GM21367 (cell line): ENCODE results near the gene CRTC3.
A peak's percentile ranks its signal among the peaks of the same experiment; 100 is the strongest.
"Not testable (repeated sequence)": the region's sequence is repeated elsewhere in the genome, so short reads cannot be mapped to it uniquely, and the experiment has no call there.

Experiments
- ATAC-seq: cut with Tn5 transposase; IDR thresholded peaks from one replicate; pipeline ENCODE4 v1.9.1; 2021; ENCODE audit not compliant: unreplicated experiment

Gene CRTC3

GRCh38 chr15:90667755-90668345 lies 138.1 kb downstream of the CRTC3 start:
- not testable (repeated sequence) for ATAC-seq

DNA sequence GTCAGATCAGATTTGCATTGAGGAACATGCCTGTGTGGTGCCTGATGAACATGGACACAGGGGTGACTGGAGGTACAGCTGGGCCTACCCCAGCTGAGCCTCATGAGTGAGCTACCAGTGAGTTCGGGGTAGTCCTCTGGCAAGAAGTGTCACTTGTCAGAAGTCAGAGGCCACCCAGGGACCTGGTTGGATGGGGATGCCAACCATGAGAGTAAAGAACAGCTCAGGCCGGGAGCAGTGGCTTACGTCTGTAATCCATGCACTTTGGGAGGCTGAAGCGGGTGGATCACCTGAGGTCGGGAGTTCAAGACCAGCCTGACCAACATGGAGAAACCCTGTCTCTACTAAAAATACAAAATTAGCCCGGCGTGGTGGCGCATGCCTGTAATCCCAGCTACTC lies 140.9 kb downstream of the CRTC3 start:
- not testable (repeated sequence) for ATAC-seq

DNA sequence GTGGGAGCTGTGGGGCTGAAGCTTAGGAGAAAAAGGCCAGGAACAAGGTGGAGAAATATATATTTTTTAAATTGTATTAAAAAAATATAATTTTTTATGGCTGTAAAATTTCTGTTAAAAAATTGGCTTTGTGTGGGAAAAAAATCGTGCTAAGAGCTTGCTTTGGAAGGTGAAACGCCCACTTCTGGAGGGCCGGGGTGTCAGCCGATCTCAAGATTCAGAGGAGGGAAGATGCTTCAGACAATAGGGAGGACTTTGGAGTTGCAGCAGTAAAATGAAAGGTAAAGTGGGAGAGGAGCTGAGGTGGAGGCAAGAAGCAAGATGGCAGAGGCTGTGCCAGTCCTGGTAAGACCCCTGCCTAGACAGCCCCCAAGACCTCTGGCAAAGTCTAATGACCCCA lies 141.5 kb downstream of the CRTC3 start:
- ATAC-seq: no peak

DNA sequence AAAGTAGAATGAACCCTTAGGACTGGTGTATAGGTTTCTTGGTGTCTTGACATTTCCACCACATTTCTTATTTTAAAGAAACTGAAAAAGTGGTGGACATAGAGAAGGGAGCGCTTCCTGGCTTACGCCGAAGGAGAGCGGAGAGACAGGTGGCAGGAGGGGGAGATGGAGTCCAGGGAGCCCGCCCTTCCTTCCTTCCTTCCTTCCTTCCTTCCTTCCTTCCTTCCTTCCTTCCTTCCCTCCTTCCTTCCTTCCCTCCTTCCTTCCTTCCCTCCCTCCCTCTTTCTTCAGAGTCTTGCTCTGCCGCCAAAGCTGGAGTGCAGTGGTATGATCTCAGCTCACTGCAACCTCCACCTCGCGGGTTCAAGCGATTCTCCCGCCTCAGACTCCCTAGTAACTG lies 143.6 kb downstream of the CRTC3 start:
- not testable (repeated sequence) for ATAC-seq

DNA sequence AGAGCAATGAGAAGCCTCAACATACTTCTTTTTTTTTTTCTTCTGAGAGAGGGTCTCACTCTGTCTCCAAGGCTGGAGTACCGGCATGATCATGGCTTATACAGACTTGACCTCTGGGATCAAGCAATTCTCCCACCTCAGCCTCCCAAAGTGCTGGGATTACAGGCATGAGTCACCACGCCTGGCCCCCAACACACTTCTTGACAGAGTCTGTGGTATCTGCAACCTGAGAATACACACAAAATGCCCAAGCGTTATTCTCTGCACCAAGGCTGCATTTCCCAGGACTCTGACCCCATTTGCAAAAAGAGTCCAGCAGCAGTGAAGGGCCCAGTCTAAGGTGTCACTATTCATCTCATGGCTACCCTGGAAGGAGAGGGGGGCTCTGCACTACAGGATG lies 144.8 kb downstream of the CRTC3 start:
- ATAC-seq: no peak

- no peak for ATAC-seq
Observed at GRCh38 chr15:90675464-90675863, 145.7 kb downstream of the CRTC3 start.

DNA sequence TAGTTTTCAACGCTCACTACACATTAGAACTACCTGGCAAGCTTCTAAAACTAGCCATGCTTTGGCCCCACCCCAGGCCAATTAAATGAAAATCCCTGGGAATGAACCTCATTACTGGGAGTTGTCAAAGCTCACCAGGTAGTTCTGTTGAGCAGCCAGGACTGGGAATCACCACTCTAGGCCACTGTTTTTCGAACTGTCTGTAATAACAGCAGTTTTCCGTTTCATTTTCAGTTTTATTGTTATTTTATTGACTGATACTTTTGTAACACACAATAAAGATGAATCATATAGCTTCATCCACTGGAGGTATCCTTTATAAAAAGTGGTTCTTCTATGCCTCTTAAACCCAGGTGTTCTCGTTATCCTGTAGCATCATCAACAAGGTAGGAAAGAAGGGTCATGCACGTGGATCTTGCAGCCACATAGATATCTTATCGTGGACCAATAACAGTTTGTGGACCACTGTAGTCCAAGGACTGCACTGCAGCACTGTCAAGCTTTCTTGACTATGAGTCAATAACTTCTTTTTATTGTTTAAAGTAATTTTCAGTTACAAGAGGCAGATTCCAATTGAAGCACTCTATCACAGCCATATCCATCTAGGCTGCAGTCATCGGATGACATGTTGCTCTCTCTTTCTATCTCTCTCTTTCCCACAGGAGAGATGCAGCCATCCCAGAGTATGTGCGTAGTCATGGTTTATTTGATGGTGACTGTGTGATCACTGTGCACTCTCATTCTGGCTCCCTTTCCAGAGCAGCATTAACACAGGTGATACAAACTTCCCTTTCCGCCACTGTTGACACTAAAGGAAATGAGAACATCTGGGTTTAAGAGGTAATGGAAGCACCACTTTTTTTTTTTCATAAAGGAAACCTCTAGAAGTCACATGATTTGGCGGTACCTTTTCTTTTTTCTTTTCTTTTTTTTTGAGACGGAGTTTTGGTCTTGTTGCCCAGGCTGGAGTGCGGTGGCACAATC lies 148.4 kb downstream of the CRTC3 start:
- no peak for ATAC-seq

DNA sequence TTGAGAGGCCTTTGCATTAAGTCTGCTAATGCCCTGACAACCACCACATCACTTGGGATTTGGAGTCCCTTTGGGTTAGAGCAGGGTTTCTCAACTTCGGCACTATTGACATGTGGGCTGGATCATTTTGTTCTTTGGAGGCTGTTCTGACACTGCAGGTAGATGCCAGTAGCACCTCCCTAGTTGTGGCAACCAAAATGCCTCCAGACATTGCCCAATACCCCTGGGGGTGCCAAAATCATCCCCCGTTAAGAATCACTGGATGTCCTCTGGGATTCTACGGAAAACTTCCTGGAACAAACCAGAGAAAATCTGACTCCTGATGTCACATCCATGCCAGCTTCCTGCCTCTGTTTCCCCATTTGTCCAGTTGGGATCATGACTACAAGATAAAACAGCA lies 150.2 kb downstream of the CRTC3 start:
- ATAC-seq: no peak

- no peak for ATAC-seq
Observed at GRCh38 chr15:90680371-90680935, 150.7 kb downstream of the CRTC3 start.

DNA sequence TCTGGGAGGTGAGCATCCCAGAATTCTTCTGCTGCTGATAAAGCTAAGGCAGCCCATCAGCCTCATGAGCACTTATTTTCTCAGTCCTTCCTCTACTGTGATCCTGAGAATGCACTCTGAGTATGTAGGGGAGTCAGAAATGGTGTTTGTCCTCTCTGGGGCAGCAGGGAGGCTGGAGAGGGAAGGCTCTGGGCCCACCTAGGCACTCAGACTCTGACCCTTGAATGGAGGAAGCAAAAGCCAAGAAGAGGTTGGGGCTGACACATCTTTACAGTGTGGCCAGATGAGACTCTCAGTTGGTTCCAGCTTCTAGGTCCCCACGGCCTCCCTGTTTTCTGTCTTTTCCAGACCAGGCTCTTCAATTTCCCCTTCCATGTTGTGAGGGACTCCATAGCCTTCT lies 151.3 kb downstream of the CRTC3 start:
- no peak for ATAC-seq

DNA sequence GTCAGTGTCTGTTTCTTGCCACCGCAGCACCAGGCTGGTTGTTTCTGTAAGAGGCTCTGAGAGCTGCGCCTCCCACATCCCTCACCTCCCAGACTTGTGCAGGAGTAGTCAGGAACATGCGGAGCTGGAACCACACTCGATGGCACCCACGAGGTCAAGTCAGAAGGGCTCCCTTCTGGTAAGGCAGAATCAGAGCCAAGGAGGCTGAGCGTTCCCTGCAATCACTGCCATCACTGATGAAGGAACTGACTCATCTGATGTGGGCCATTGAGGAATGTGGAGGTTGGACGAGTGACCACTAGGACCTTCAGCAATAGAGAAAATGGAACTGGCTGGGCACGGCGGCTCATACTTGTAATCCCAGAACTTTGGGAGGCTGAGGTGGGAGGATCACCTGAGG lies 151.8 kb downstream of the CRTC3 start:
- ATAC-seq: no peak

GRCh38 chr15:90683371-90683770 lies 153.6 kb downstream of the CRTC3 start:
- no peak for ATAC-seq

GRCh38 chr15:90683876-90684275 lies 154.2 kb downstream of the CRTC3 start:
- no peak for ATAC-seq

DNA sequence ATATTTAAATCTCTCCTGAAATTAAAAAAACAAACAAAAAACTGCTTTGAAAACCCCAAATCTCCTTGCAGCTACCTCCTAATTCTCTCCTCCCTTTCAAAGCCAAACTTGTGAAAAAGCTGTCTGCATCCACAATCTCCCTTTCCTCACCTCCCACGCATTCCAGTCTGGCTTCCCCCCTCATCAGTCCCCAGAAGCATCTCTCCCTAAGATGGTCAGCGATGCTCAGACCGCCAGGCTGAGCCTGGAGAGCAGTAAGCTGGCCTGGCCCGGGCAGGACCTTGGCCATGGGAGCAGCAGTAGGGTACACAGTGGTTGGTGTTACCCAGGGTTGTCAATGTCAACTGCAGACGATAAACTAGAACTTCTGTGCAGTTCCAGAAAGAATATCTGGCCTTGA lies 154.6 kb downstream of the CRTC3 start:
- no peak for ATAC-seq

DNA sequence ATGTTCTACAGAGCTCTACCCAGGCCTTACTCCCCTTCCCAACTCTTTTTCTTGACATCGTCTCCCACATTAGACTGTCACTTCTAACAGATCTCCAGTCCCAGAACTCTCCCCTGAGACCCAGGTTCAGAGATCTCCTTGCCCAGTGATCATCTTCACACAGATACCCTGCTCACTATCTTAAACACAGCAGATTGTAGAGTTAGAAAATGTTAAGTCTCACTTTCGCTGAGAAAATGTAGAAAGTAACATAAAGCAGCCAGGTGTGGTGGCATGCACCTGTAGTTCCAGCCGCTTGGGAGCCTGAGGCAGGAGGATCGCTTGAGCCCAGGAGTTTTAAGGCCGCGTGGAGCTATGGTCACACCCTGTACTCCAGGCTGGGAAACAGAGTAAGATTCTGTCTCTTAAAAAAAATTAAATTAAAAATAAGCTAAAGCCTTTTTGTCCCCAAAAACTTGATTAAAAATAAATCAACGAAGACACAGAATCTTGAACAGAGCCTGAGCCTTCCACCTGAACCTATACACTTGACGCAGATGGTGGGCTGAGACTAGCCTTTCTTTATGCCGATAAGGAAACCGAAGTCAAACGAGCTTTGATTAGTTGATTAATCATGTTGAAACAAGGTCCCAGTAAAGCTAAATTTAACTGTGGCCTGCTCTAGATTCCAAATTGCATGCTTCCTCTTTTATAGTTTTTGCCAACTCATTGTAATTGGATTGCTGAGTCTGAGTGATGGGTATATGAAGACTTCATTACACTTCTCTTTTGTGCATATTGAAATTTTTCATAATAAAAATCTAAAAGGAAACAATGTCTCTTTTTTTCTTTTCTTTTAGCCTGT lies 156.1 kb downstream of the CRTC3 start:
- peak; percentile 18 for ATAC-seq

- ATAC-seq: peak; percentile 76
Observed at GRCh38 chr15:90686435-90687218, 156.9 kb downstream of the CRTC3 start.

- ATAC-seq: not testable (repeated sequence)
Observed at GRCh38 chr15:90689326-90689961, 159.7 kb downstream of the CRTC3 start.

GRCh38 chr15:90690585-90690984 lies 160.9 kb downstream of the CRTC3 start:
- no peak for ATAC-seq

- no peak for ATAC-seq
Observed at GRCh38 chr15:90691369-90691768, 161.6 kb downstream of the CRTC3 start.
